Dorsolateral prefrontal cortex (tissue), 118 donors: ENCODE measurements around the gene CCDC188. TPM values are rescaled to one million over a fixed set of nuclear protein-coding genes. Genes with fewer than 3 reads are reported as not detected.

ENCODE experiments used
- microRNA-seq, 43 experiments: library from miRNA; unstranded; fragments of <30 nt; microRNA quantifications; one replicate each; pipeline ENCODE4 v1.2.0, GENCODE V29; 2022
- total RNA-seq, 120 experiments: library from RNA; stranded (reverse); gene quantifications; one replicate each; pipeline versions ENCODE4 v1.2.3 to v1.2.4, GENCODE V29; 2022

The CCDC188 gene
- total RNA-seq, 120 experiments from 2014 or later, result 0.26 to 4.4 (median 1.0) TPM; not detected in 12

Small RNA genes within 50 kb of the gene (microRNA-seq; reads per million reads assigned to microRNA genes)
- gene MIR6816, result 0 to 2.4 (median 0.28) reads per million in 43 experiments

Other genes with a start within 250 kb of the CCDC188 start
- 100 to 1,000 TPM in 87 of 120 experiments, 10 to 100 TPM in 33; 72.4 to 193 (median 113) TPM for gene COMT, start 209.3 kb downstream of the CCDC188 start, total RNA-seq
- 10 to 100 TPM; 24.8 to 48.9 (median 32.2) TPM for gene TXNRD2, start 209.2 kb downstream of the CCDC188 start, total RNA-seq
- 10 to 100 TPM; 14.8 to 57.2 (median 32.4) TPM for gene ARVCF, start 134.2 kb downstream of the CCDC188 start, total RNA-seq
- 10 to 100 TPM; 45.5 to 81.1 (median 59.7) TPM for gene TANGO2, start 129.9 kb downstream of the CCDC188 start, total RNA-seq
- gene DGCR8, start 70.8 kb downstream of the CCDC188 start, total RNA-seq, result 10 to 100 TPM; 27.2 to 57.7 (median 37.4) TPM
- gene RANBP1, start 35.0 kb downstream of the CCDC188 start, total RNA-seq, result 100 to 1,000 TPM in 20 of 120 experiments, 10 to 100 TPM in 100; 46.3 to 128 (median 87.9) TPM
- gene TRMT2A, start 33.8 kb downstream of the CCDC188 start, total RNA-seq, result 10 to 100 TPM; 33.1 to 73.3 (median 50.4) TPM
- 100 to 1,000 TPM in 37 of 120 experiments, 10 to 100 TPM in 83; 72.3 to 140 (median 93.7) TPM for gene ZDHHC8, start 19.3 kb downstream of the CCDC188 start, total RNA-seq
- gene RTN4R, start 117.3 kb upstream of the CCDC188 start, total RNA-seq, result 10 to 100 TPM; 14.5 to 68.2 (median 38.9) TPM
- gene DGCR6L, start 169.0 kb upstream of the CCDC188 start, total RNA-seq, result 10 to 100 TPM; 33.0 to 66.4 (median 49.3) TPM
- gene ZNF74, start 243.1 kb upstream of the CCDC188 start, total RNA-seq, result 10 to 100 TPM; 11.3 to 30.5 (median 20.4) TPM